ENCODE data around the gene DPP6.

Gene DPP6

DNA sequence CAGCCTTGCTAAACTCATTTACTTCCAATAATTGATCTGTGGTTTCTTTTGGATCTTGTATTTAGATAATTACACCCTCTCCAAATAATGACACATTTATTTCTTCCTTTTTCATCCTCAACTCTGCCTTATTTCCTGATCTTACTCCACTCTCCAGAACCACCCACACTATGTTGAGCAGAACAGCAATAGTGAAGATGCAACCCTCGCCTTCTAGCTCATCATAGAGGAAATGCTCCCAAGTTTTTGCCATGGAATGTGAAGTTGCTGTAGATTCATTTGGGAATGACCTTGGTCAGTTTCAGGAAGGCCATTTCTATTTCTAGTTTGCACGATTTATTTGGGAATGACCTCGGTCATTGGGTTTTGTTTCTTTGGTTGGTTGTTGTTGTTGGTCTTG, 636.8 kb downstream of the DPP6 start:
- TF ChIP-seq, protein P1, sequence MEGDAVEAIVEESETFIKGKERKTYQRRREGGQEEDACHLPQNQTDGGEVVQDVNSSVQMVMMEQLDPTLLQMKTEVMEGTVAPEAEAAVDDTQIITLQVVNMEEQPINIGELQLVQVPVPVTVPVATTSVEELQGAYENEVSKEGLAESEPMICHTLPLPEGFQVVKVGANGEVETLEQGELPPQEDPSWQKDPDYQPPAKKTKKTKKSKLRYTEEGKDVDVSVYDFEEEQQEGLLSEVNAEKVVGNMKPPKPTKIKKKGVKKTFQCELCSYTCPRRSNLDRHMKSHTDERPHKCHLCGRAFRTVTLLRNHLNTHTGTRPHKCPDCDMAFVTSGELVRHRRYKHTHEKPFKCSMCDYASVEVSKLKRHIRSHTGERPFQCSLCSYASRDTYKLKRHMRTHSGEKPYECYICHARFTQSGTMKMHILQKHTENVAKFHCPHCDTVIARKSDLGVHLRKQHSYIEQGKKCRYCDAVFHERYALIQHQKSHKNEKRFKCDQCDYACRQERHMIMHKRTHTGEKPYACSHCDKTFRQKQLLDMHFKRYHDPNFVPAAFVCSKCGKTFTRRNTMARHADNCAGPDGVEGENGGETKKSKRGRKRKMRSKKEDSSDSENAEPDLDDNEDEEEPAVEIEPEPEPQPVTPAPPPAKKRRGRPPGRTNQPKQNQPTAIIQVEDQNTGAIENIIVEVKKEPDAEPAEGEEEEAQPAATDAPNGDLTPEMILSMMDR (conservative IDR thresholded peaks at IDR 0.05; ENCODE audit: control insufficient read depth, insufficient read depth, low read depth, low read length), result no peak
- no peak for DNase-seq (ENCODE audit: low read depth)
- H3K4me3 ChIP-seq (ENCODE audit: control insufficient read depth, low read depth, low read length), result no peak overlapping the region

DNA sequence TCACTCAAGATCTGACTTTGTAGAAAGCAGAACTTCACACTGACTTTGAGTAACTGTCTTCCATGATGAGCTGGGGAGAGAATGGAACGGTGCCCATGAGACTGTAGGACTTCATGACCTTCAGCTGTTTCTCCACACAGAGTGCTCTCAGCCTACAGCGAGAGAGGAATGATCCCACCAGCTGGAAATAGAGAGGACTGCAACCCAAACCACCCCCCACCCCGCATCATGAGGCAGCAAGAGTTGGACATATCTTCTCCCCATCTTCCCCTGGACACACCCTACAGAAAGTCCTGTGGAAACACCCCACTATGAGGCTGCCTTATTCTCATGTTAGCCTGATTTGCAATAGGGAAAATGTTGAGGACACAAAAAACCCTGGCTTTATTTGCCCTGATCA, 638.2 kb downstream of the DPP6 start:
- DNase-seq (ENCODE audit: low read depth), result no peak
- TF ChIP-seq, protein P1 (conservative IDR thresholded peaks at IDR 0.05; ENCODE audit: control insufficient read depth, insufficient read depth, low read depth, low read length), result no peak
- H3K4me3 ChIP-seq (ENCODE audit: control insufficient read depth, low read depth, low read length), result no peak overlapping the region

DNA sequence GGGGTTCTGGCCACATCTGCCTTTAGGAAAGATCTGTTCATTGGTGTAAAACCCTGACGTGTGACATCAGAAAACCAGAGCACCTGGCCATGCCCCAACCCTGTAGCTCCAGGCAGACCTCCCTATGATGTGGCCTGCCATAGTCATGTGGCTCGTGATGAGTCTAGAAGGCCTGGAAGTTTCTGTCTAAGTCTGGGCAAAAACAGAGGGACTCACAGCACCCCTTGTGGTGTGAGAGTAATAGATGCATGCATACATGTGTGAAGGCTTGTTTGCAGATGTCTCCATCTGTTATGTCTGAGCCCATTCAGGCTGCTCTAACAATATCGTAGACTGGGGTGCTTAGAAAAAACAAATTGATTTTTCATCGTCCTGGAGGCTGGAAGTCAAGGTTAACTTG, 641.5 kb downstream of the DPP6 start:
- no peak for DNase-seq (ENCODE audit: low read depth)

DNA sequence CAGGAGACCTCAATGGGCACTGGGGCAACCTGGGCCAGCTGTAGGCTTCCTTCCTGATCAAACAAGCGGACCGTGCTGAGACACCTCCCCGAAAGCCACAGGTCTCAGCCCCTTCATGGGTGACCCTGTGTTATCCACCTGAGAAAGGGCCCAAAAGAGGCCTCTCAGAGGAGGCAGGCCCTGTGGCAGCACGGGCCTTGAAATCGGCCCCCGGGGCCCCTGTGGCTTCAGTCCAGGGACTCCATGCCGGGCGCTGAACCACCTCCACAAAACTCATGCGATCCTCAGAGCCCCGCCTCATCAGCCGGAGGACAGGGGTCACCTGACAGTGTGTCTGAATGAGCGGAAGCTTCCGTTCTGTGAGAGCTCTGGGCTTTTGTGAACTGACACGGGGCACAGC, 643.6 kb downstream of the DPP6 start:
- TF ChIP-seq, protein P1 (conservative IDR thresholded peaks at IDR 0.05; ENCODE audit: control insufficient read depth, insufficient read depth, low read depth, low read length), result no peak
- DNase-seq (ENCODE audit: low read depth), result no peak

More for the DNA sequence above, 641.5 kb downstream of the DPP6 start:
- no peak overlapping the region for H3K4me3 ChIP-seq (ENCODE audit: control insufficient read depth, low read depth, low read length)
- TF ChIP-seq, protein P1 (conservative IDR thresholded peaks at IDR 0.05; ENCODE audit: control insufficient read depth, insufficient read depth, low read depth, low read length), result no peak

DNA sequence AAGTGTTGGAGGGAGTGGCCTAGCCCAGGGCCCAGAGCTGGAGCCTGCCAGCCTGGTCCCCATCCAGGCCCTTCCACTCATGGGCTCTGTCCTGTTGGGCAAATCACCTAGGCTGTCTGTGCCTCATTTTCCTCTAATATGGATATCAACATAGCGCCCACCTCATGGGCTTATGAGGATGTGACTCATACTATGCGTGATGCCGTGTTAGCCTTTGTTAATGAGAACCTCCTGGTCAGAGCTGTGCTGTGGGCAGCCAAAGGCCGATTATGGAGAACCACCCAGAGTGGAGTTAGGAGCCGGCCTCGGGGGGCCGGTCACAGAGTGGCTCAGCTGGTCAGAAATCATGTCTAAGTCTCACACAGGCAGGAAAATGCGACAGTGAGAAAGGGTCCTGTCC, 644.4 kb downstream of the DPP6 start:
- DNase-seq (ENCODE audit: low read depth), result no peak
- TF ChIP-seq, protein P1 (conservative IDR thresholded peaks at IDR 0.05; ENCODE audit: control insufficient read depth, insufficient read depth, low read depth, low read length), result no peak
- no peak overlapping the region for H3K4me3 ChIP-seq (ENCODE audit: control insufficient read depth, low read depth, low read length)

More for the DNA sequence above, 643.6 kb downstream of the DPP6 start:
- no peak overlapping the region for H3K4me3 ChIP-seq (ENCODE audit: control insufficient read depth, low read depth, low read length)

DNA sequence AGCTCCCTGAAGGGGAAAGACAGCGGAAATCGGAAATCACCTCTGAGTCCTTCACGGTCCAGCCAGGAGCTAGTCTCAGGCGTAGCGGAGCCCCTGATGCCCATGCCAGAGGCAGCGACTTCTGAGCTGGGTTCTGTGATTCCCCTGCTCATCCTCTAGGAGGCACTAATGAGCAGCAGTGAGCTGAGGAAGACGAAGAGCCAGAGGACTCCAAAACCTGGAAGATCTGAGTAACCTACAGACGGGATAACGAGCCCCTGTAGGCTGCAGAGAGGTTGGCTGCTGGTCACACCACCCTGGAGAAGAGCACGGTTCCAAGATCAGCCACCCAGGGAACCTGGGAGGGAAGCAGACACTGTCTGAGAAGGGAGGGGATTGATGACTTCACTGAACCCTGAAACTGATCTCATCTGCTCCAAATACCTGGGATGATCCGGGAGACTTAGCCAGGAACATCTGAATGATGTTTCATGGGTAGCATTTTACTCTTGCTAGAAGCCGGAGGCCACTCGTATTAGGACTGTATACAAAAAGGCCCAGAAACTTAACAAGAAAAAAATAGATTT, 646.6 kb downstream of the DPP6 start:
- TF ChIP-seq, protein P1 (conservative IDR thresholded peaks at IDR 0.05; ENCODE audit: control insufficient read depth, insufficient read depth, low read depth, low read length), result peak; percentile 2
- no peak for DNase-seq (ENCODE audit: low read depth)
- no peak overlapping the region for H3K4me3 ChIP-seq (ENCODE audit: control insufficient read depth, low read depth, low read length)

DNA sequence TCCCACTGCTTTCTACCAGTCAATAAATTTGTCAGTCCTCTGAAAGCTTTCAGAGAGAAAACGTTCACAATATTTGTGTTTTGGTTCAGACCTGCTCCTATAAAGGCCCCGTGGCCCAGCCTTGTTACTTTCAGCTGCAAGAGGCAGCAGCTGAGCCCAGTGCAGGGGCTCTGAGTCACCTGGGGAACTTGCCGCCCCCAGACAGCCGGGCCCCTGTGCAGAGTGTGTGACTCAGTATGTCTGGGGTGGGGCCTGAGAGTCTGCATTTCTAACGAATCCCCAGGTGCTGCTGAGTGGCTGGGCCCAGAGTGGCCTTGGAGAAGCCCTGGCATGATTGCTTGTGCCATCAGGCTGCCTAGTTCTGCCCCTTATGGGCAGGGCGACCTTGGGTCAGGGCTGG, 647.2 kb downstream of the DPP6 start:
- DNase-seq (ENCODE audit: low read depth), result no peak
- H3K4me3 ChIP-seq (ENCODE audit: control insufficient read depth, low read depth, low read length), result no peak overlapping the region
- TF ChIP-seq, protein P1 (conservative IDR thresholded peaks at IDR 0.05; ENCODE audit: control insufficient read depth, insufficient read depth, low read depth, low read length), result no peak

All from fibroblast of mammary gland (primary cell).